Liver (tissue), 9 donors: ENCODE results near the gene NSF. TPM values are rescaled to one million over a fixed set of nuclear protein-coding genes. Genes with fewer than 3 reads are reported as not detected.
"Not testable (repeated sequence)": the region's sequence is repeated elsewhere in the genome, so short reads cannot be mapped to it uniquely, and the experiment has no call there.

Source experiments
- DNase-seq: peaks from one replicate; pipeline ENCODE4 v3.0.0-alpha.2; 2017; ENCODE audit warnings: low spot score
- H3K27ac ChIP-seq, 2 donors: one replicate each; pipeline ENCODE4 v1.7.0; 2013; ENCODE audit warnings: inconsistent platforms in 2 of 2, low read length in 2 of 2, control low read depth in 1 of 2, low read depth in 1 of 2, mild to moderate bottlenecking in 1 of 2
- H3K27me3 ChIP-seq, 4 donors: one replicate each; pipeline versions ENCODE4 v1.6.1 to v1.7.0; 2013; ENCODE audit warnings: low read length in 3 of 4, inconsistent platforms in 1 of 4, mild to moderate bottlenecking in 1 of 4, moderate library complexity in 1 of 4; ENCODE audit not compliant: control insufficient read depth in 4 of 4, insufficient read depth in 4 of 4
- H3K36me3 ChIP-seq, 4 donors: one replicate each; pipeline versions ENCODE4 v1.6.1 to v1.7.0; 2013; ENCODE audit warnings: low read length in 3 of 4, mild to moderate bottlenecking in 3 of 4, low read depth in 1 of 4, moderate library complexity in 1 of 4; ENCODE audit not compliant: control insufficient read depth in 4 of 4, insufficient read depth in 3 of 4
- H3K4me1 ChIP-seq, 4 donors: one replicate each; pipeline versions ENCODE4 v1.6.1 to v1.7.0; 2013; ENCODE audit warnings: low read length in 3 of 4, mild to moderate bottlenecking in 3 of 4, moderate library complexity in 1 of 4; ENCODE audit not compliant: control insufficient read depth in 4 of 4, insufficient read depth in 4 of 4
- H3K4me3 ChIP-seq, 3 donors: one replicate each; pipeline versions ENCODE4 v1.6.1 to v1.7.0; 2013; ENCODE audit warnings: low read length in 3 of 3, control low read depth in 1 of 3, low read depth in 1 of 3, mild to moderate bottlenecking in 1 of 3
- H3K9ac ChIP-seq, 2 donors: one replicate each; pipeline ENCODE4 v1.7.0; 2013; ENCODE audit warnings: low read length in 2 of 2, mild to moderate bottlenecking in 2 of 2, moderate library complexity in 2 of 2, control low read depth in 1 of 2, low read depth in 1 of 2
- H3K9me3 ChIP-seq, 4 donors: one replicate each; pipeline versions ENCODE4 v1.6.1 to v1.7.0; 2013; ENCODE audit warnings: low read length in 3 of 4; ENCODE audit not compliant: control insufficient read depth in 4 of 4
- WGBS: extraction: QIAGEN DNeasy Blood & Tissue Kit; methylation state at CpG from one replicate; pipeline ENCODE4 v1.1.7; 2013; 5-methylcytosine and 5-hydroxymethylcytosine counted together
- polyA plus RNA-seq, 2 donors: library from polyadenylated mRNA; stranded (reverse) in 1 of 2; unstranded in 1 of 2; fragments of 200-250 nt in 1 of 2; fragments of >200 nt in 1 of 2; fragmentation: Nextera tagmentation in 1 of 2; extraction: Ambion mirVana in 1 of 2; gene quantifications; one replicate each; pipeline versions ENCODE4 v1.2.1 to v1.2.3, GENCODE V29; 2013 to 2015
- total RNA-seq, 2 donors: library from RNA; depleted of rRNA; stranded (reverse); fragments of >200 nt; gene quantifications; one replicate each; pipeline ENCODE4 v1.2.3, GENCODE V29; 2014
- donor health status: healthy.
- donor health status: healthy.
- donor health status: healthy.
- donor health status: healthy.
- donor health status: healthy.

The NSF gene
- total and polyA plus RNA-seq, 4 donors: 7.5 to 24.0 (median 15.4) TPM

DNA sequence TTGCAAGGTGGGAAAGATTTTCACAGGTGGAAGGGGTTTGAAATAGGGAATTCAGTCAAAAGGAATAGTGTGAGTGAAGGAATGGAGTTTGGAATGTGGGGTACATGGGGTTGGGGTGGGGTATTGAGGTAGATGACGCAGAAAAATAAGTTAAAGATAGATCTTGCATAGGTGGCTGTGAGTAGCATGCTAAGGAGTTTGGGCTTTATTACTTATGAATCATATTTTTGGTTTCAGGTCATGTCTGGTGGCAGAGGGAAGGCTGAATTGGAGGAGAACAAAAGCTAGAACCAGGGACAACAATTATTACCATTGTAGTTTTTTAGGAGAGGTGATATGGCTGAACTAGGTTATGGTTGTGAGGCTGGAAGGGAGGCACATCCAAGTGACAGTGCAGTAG is 23.4 kb downstream of the NSF start:
- not testable (repeated sequence) for H3K27me3 ChIP-seq, H3K4me3 ChIP-seq, H3K9ac ChIP-seq, H3K4me1 ChIP-seq, H3K36me3 ChIP-seq, H3K9me3 ChIP-seq, H3K27ac ChIP-seq, DNase-seq
- no CpG with 5 or more reads among the region's 1 CpG for WGBS

DNA sequence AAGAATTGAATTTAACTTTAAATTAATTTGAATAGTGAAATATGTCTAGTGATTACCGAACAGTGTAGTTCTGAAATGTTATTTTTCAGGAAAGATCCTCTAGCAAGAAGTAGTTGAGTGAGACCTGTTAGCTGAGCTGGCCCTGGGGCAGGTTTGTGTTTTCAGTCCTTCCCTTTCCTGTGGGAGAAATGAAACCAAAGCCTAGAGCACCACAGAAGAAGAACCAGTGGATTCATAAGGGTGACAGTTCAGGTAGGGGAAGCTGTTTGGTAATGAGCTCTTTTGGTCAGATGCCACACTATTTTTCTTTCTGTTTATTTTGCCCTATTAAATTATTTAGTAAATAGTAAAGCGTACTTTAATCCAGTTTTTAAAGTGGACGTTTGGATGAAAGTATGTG is 26.7 kb downstream of the NSF start:
- H3K4me3 ChIP-seq, H3K27ac ChIP-seq, H3K4me1 ChIP-seq, H3K27me3 ChIP-seq, H3K36me3 ChIP-seq, DNase-seq, H3K9me3 ChIP-seq, H3K9ac ChIP-seq: not testable (repeated sequence)
- no CpG with 5 or more reads among the region's 3 CpGs for WGBS

- not testable (repeated sequence) for H3K9me3 ChIP-seq, H3K27ac ChIP-seq, H3K36me3 ChIP-seq, H3K4me1 ChIP-seq, H3K27me3 ChIP-seq, H3K4me3 ChIP-seq, DNase-seq, H3K9ac ChIP-seq
- no CpG with 5 or more reads among the region's 1 CpG for WGBS
Measured at GRCh38 chr17:46618975-46619374, 28.5 kb downstream of the NSF start.

DNA sequence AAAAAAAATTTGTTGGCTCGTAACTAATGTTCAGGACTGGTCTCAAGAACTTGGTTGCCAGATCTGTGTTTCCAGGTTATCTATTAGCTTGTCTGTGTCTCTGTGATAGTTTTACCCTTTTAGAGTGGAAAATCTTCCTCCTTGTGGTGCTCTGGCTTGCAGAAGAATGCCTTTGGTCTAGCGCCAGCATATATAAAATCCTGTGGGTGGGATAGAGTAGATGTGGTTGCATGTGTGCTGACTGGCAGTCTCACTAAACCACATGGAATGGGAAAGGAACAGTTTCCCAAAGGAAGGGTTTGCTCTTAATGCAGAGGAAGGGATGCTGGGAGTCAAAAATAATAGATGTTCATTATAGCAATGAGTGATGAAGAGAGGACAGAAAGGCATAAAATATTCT is 33.3 kb downstream of the NSF start:
- H3K4me1 ChIP-seq, H3K9ac ChIP-seq, H3K36me3 ChIP-seq, H3K27me3 ChIP-seq, H3K9me3 ChIP-seq, H3K27ac ChIP-seq, H3K4me3 ChIP-seq, DNase-seq: not testable (repeated sequence)
- no CpG with 5 or more reads among the region's 2 CpGs for WGBS

DNA sequence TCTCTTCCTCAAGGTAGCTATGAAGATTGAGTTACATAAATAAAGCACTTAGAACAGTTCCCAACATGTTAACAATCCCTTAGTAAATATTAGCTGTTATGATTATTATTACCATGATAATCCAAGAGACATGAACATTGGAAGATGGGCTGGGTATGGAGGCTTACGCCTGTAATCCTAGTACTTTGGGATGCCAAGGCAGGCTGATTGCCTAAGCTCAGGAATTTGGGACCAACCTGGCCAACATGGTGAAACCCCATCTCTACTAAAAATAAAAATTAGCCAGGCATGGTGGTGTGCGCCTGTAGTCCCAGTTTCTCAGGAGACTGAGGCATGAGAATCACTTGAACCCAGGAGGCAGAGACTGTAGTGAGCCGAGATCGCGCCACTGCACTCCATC is 34.3 kb downstream of the NSF start:
- not testable (repeated sequence) for H3K27ac ChIP-seq, DNase-seq, H3K4me1 ChIP-seq, H3K27me3 ChIP-seq, H3K9ac ChIP-seq, H3K4me3 ChIP-seq, H3K36me3 ChIP-seq, H3K9me3 ChIP-seq
- no CpG with 5 or more reads among the region's 5 CpGs for WGBS

- not testable (repeated sequence) for H3K9ac ChIP-seq, H3K27me3 ChIP-seq, H3K27ac ChIP-seq, H3K4me1 ChIP-seq, H3K4me3 ChIP-seq, H3K9me3 ChIP-seq, DNase-seq, H3K36me3 ChIP-seq
- WGBS: no CpG with 5 or more reads among the region's 2 CpGs
Measured at GRCh38 chr17:46627452-46627851, 37.0 kb downstream of the NSF start.

DNA sequence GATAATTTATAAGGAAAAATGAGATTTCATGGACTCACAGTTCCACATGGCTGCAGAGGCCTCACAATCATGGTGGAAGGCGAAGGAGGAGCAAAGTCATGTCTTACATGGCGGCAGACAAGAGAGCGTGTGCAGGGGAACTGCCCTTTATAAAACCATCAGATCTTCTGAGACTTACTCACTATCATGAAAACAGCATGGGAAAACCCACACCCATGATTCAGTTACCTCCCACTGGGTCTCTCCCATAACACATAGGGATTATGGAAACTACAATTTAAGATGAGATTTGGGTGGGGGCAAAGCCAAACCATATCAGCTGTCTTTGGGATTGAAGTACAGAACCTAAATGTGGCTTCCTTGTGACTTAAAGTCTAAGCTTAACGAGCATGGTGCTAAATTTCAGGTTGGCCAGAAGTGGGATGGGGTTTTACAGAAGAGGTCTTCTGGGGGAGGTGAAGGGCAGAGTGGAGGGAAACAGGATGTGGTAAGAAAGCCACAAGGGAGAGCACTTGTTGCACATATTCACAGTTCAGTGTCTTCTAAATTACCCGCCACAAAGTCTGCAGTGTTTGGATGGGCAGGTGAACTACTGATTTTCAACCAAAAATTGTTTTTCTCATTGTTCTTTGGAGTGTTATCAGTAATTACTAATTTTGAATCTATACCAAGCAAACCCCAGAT is 38.4 kb downstream of the NSF start:
- H3K27ac ChIP-seq, H3K9me3 ChIP-seq, DNase-seq, H3K4me1 ChIP-seq, H3K4me3 ChIP-seq, H3K27me3 ChIP-seq, H3K36me3 ChIP-seq, H3K9ac ChIP-seq: not testable (repeated sequence)
- WGBS: no CpG with 5 or more reads among the region's 5 CpGs

DNA sequence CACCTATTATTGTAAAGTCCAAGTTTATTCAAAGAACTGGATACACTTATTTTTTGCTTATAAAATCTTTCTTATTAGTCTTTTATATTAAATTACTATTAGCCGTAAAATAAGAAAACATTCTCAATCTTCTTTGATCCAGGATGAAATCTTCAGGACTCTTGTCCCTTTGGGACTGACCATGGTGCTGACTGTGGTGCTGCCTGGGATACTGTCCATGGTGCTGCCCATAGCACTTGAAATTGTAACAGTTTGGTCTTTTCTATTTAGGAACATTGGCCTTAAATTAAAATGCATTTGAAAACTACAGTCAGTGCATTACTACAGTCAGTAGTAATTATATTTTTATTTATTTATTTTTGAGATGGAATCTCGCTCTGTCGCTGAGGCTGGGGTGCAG is 41.7 kb downstream of the NSF start:
- not testable (repeated sequence) for H3K27me3 ChIP-seq

GRCh38 chr17:46634844-46635243 is 44.4 kb downstream of the NSF start:
- H3K36me3 ChIP-seq, H3K4me3 ChIP-seq, H3K27ac ChIP-seq, DNase-seq, H3K9me3 ChIP-seq, H3K4me1 ChIP-seq, H3K27me3 ChIP-seq, H3K9ac ChIP-seq: not testable (repeated sequence)

More for the DNA sequence above, 41.7 kb downstream of the NSF start:
- H3K27ac ChIP-seq, H3K4me1 ChIP-seq, H3K9me3 ChIP-seq, H3K36me3 ChIP-seq, H3K4me3 ChIP-seq, DNase-seq, H3K9ac ChIP-seq: not testable (repeated sequence)
- no CpG with 5 or more reads among the region's 3 CpGs for WGBS
